ENCODE data around the gene NBEAL2. TPM values are rescaled to one million over a fixed set of nuclear protein-coding genes. Genes with fewer than 3 reads are reported as not detected.

Gene NBEAL2
- total and polyA plus RNA-seq, 2 of the 4 experiments (the other 2 are of a cell fraction), result 2.2 to 12.5 TPM

- dilution Hi-C loops (cut with HindIII; ENCODE audit: low sequenced_read_pairs, unreplicated experiment), result no loop called here
- no peak overlapping the region for H2BK20ac ChIP-seq (ENCODE audit: low read depth, low read length)
Measured at GRCh38 chr3:46950650-46951241, 28.7 kb upstream of the NBEAL2 start.

More at GRCh38 chr3:46950650-46951241, 28.7 kb upstream of the NBEAL2 start:
- no peak for ATAC-seq (ENCODE audit: low read depth)
- Histone ChIP-seq H2AK5ac (ENCODE audit: low read depth, low read length) (no peak overlapping the region), H4K91ac (ENCODE audit: insufficient read depth, low read depth, low read length) (no peak overlapping the region), H4K20me1 (ENCODE audit: insufficient read depth, low read length) (peaks cover 95% of the 10 kb centered on the region), H3K9me1 (ENCODE audit: insufficient read depth, low read length) (peaks cover 54% of the 10 kb centered on the region), H4K5ac (ENCODE audit: low read depth, low read length) (no peak overlapping the region), H2BK120ac (ENCODE audit: low read depth, low read length) (no peak overlapping the region), H2BK5ac (ENCODE audit: low read depth, low read length, poor library complexity, severe bottlenecking) (no peak overlapping the region), H3K56ac (ENCODE audit: extremely low read depth, insufficient read depth, low read length) (no peak overlapping the region), H2BK15ac (ENCODE audit: low read depth, low read length) (no peak overlapping the region), H3K79me1 (ENCODE audit: low read depth in 1 of 2, low read length in 2 of 2) (peaks cover 63 to 93% of the 10 kb centered on the region in 2 experiments), H3K9ac (ENCODE audit: low read depth, low read length) (no peak overlapping the region), H3K36me3 (ENCODE audit: control insufficient read depth, insufficient read depth, low read length) (peaks cover 14% of the 10 kb centered on the region; the same call in 1 of the 2 replicates), H3K27me3 (ENCODE audit: control insufficient read depth, insufficient read depth, low read length) (no peaks in the 10 kb centered on the region), H3K23ac (ENCODE audit: low read depth, low read length) (no peak overlapping the region), H2AK9ac (replicated peaks; ENCODE audit: low read depth, low read length, poor library complexity) (no peak overlapping the region), H3K4ac (ENCODE audit: low read depth, low read length) (no peak overlapping the region), H3K14ac (replicated peaks; ENCODE audit: low read depth, low read length) (no peak overlapping the region), H3K4me3 (ENCODE audit: insufficient read depth, low read depth, low read length) (no peak overlapping the region), H4K8ac (ENCODE audit: low read depth in 2 of 2, low read length in 2 of 2) (no peak overlapping the region), H3K9me3 (ENCODE audit: control insufficient read depth, insufficient read depth, low read length) (no peaks in the 10 kb centered on the region), H3K27ac (ENCODE audit: insufficient read depth, low read length) (no peak overlapping the region), H3K18ac (ENCODE audit: low read depth, low read length) (no peak overlapping the region), H3K4me2 (ENCODE audit: low read depth, low read length) (no peak overlapping the region), H2AFZ (replicated peaks; ENCODE audit: low read length, poor library complexity) (no peak overlapping the region), H3K4me1 (ENCODE audit: control insufficient read depth, insufficient read depth, low read length) (peaks cover 22% of the 10 kb centered on the region)
- no TSS peak for BruUV-seq (replicated peaks)
- TF ChIP-seq RCOR1 (IDR thresholded peaks at IDR 0.05; ENCODE audit: insufficient replicate concordance, low read length) (no peak), MXI1 (IDR thresholded peaks at IDR 0.05; ENCODE audit: borderline replicate concordance, low read depth, low read length) (no peak), FOS (IDR thresholded peaks at IDR 0.05; ENCODE audit: low read depth, low read length) (no peak), BHLHE40 (IDR thresholded peaks at IDR 0.05; ENCODE audit: low read depth, low read length) (no peak), NFE2L2 (IDR thresholded peaks at IDR 0.05; ENCODE audit: low read depth, low read length) (no peak)
- in situ Hi-C loops (cut with MboI; ENCODE audit: low sequenced_read_pairs) (no loop called here), intact Hi-C loops (cut with micrococcal nuclease) (no loop called here)
- POLR2A ChIA-PET (ENCODE audit: unreplicated experiment), result no interaction called here
- DNase-seq, result no peak
- WGBS, 2 experiments (ENCODE audit: extremely low coverage in 2 of 2, insufficient read length in 1 of 2), result 100% methylated on average over 1 of the region's 7 CpGs; no CpG with 5 or more reads in 1 of the 2 experiments
- CTCF ChIA-PET, result interaction anchor here (0.6 to 1.1 kb wide), 2 partner anchors 15 to 91 kb away, joined by 3 to 4 read pairs; no protein-coding TSS in a partner anchor
